SK-N-SH treated with all-trans-retinoic acid at 6 μM for 48 hours (cell line): Measurements from ENCODE around the gene IL1R2.

Experiments used
- ATAC-seq: fragments of 200-7000 bp; cut with Tn5 transposase; 3 replicates; pipeline ENCODE4 v1.9.1; 2020; ENCODE audit warnings: mild to moderate bottlenecking, moderate library complexity
- ARNTL ChIP-seq: fragments of 450-650 bp; formaldehyde crosslinking; IDR thresholded peaks from 2 replicates; pipeline ENCODE4 v1.5.0; 2020; ENCODE audit warnings: low read depth, mild to moderate bottlenecking, moderate library complexity, borderline replicate concordance
- BACH2 ChIP-seq: fragments of 250-450 bp; sonication (Bioruptor Pico); IDR thresholded peaks from 2 replicates; pipeline ENCODE4 v1.9.0; 2021; ENCODE audit warnings: mild to moderate bottlenecking, borderline replicate concordance
- CSDC2 ChIP-seq: fragments of 250-450 bp; sonication (Bioruptor Pico); IDR thresholded peaks from 2 replicates; pipeline ENCODE4 v1.5.0; 2020; ENCODE audit warnings: mild to moderate bottlenecking, moderate library complexity
- ESRRG ChIP-seq: fragments of 250-450 bp; sonication (Bioruptor Pico); IDR thresholded peaks from 2 replicates; pipeline ENCODE4 v1.6.1; 2021; ENCODE audit warnings: mild to moderate bottlenecking
- ISL1 ChIP-seq: fragments of 250-450 bp; sonication (Bioruptor Pico); IDR thresholded peaks from 2 replicates; pipeline ENCODE4 v2.1.2; 2022; ENCODE audit warnings: mild to moderate bottlenecking, moderate library complexity
- OSR1 ChIP-seq: fragments of 250-450 bp; sonication (Bioruptor Pico); IDR thresholded peaks from 2 replicates; pipeline ENCODE4 v1.8.0; 2022; ENCODE audit warnings: moderate library complexity, mild to moderate bottlenecking, inconsistent platforms
- PPARA ChIP-seq: fragments of 250-450 bp; sonication (Bioruptor Pico); IDR thresholded peaks from 2 replicates; pipeline ENCODE4 v1.5.0; 2020; ENCODE audit warnings: mild to moderate bottlenecking, borderline replicate concordance
- RARB ChIP-seq: fragments of 250-450 bp; sonication (Bioruptor Pico); IDR thresholded peaks from 2 replicates; pipeline ENCODE4 v1.8.0; 2021; ENCODE audit warnings: mild to moderate bottlenecking, moderate library complexity
- SNAI2 ChIP-seq: fragments of 250-450 bp; sonication (Bioruptor Pico); IDR thresholded peaks from 2 replicates; pipeline ENCODE4 v1.5.0; 2020; ENCODE audit warnings: mild to moderate bottlenecking, moderate library complexity
- TCF4 ChIP-seq: fragments of 250-450 bp; sonication (Bioruptor Pico); IDR thresholded peaks from 2 replicates; pipeline ENCODE4 v1.8.0; 2021; ENCODE audit warnings: mild to moderate bottlenecking, moderate library complexity, borderline replicate concordance
- TOX ChIP-seq: fragments of 250-450 bp; sonication (Bioruptor Pico); IDR thresholded peaks from 2 replicates; pipeline ENCODE4 v1.8.0; 2021; ENCODE audit warnings: mild to moderate bottlenecking, moderate library complexity, borderline replicate concordance
- ZC3H10 ChIP-seq: fragments of 250-450 bp; sonication (Bioruptor Pico); IDR thresholded peaks from 2 replicates; pipeline ENCODE4 v1.5.1; 2021; ENCODE audit warnings: mild to moderate bottlenecking, moderate library complexity
- ZFP3 ChIP-seq: fragments of 250-450 bp; sonication (Bioruptor Pico); IDR thresholded peaks from 2 replicates; pipeline ENCODE4 v1.5.0; 2020; ENCODE audit warnings: mild to moderate bottlenecking, moderate library complexity
- ZFP30 ChIP-seq: fragments of 450-650 bp; formaldehyde crosslinking; IDR thresholded peaks from 2 replicates; pipeline ENCODE4 v1.5.0; 2022; ENCODE audit warnings: mild to moderate bottlenecking, moderate library complexity
- ZNF565 ChIP-seq: fragments of 450-650 bp; formaldehyde crosslinking; conservative IDR thresholded peaks from 2 replicates; pipeline ENCODE4 v1.5.0; 2020; ENCODE audit warnings: low read depth, mild to moderate bottlenecking, moderate library complexity
- ZNF70 ChIP-seq: fragments of 450-650 bp; formaldehyde crosslinking; IDR thresholded peaks from 2 replicates; pipeline ENCODE4 v1.5.0; 2020; ENCODE audit warnings: mild to moderate bottlenecking, moderate library complexity
- ZNF8 ChIP-seq: fragments of 450-650 bp; formaldehyde crosslinking; IDR thresholded peaks from 2 replicates; pipeline ENCODE4 v1.5.0; 2020; ENCODE audit warnings: mild to moderate bottlenecking, moderate library complexity
- TF ChIP-seq, protein P1 (sequence below): fragments of 250-450 bp; sonication (Bioruptor Pico); IDR thresholded peaks from 2 replicates; pipeline ENCODE4 v1.5.1; 2021; ENCODE audit warnings: mild to moderate bottlenecking, moderate library complexity
- TF ChIP-seq, protein P2 (sequence below): fragments of 250-450 bp; sonication (Bioruptor Pico); IDR thresholded peaks from 2 replicates; pipeline ENCODE4 v1.8.0; 2021; ENCODE audit warnings: low read depth, mild to moderate bottlenecking, moderate library complexity, borderline replicate concordance
- TF ChIP-seq, protein P3 (sequence below): fragments of 250-450 bp; sonication (Bioruptor Pico); IDR thresholded peaks from 2 replicates; pipeline ENCODE4 v1.5.1; 2020; ENCODE audit warnings: low read depth, mild to moderate bottlenecking, moderate library complexity
- TF ChIP-seq, protein P4 (sequence below): fragments of 250-450 bp; sonication (Bioruptor Pico); IDR thresholded peaks from 2 replicates; pipeline ENCODE4 v1.8.0; 2020; ENCODE audit warnings: mild to moderate bottlenecking, moderate library complexity, borderline replicate concordance

The IL1R2 gene

DNA sequence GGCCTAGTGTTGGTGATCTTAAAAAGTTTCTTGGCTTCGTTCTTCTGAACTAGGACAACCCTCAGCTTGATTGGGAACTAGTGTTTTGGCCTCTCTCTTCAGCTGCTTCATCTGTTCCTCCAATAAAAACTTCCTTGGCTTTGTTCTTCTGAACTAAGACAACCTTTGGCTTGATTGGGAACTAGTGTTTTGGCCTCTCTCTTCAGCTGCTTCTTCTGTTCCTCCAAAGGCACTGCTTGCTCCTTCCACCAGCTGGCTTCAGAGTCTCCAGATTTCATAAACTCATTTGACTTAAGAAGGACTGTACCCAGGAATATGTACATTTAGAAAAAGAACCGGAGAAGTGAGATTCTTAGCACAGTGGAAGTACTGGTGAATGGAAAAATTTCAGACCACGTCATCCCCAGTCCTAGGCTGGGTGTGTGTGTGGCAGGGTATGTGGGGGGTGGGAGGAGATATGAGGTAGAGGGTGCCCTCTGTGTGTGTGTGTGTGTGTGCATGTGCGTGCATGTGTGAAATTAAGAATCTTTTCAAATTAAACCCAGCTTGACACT, 20.4 kb downstream of the IL1R2 start:
- no peak for ATAC-seq
- TF ChIP-seq, protein P1, sequence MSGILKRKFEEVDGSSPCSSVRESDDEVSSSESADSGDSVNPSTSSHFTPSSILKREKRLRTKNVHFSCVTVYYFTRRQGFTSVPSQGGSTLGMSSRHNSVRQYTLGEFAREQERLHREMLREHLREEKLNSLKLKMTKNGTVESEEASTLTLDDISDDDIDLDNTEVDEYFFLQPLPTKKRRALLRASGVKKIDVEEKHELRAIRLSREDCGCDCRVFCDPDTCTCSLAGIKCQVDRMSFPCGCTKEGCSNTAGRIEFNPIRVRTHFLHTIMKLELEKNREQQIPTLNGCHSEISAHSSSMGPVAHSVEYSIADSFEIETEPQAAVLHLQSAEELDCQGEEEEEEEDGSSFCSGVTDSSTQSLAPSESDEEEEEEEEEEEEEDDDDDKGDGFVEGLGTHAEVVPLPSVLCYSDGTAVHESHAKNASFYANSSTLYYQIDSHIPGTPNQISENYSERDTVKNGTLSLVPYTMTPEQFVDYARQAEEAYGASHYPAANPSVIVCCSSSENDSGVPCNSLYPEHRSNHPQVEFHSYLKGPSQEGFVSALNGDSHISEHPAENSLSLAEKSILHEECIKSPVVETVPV: no peak
- TF ChIP-seq ZFP30 (CRISPR knock-in tag) (no peak), TOX (CRISPR knock-in tag) (no peak), PPARA (CRISPR knock-in tag) (no peak), RARB (CRISPR knock-in tag) (no peak), ZNF8 (no peak), ESRRG (CRISPR knock-in tag) (no peak), ZFP3 (no peak), ZNF565 (CRISPR knock-in tag) (no peak), ARNTL (CRISPR knock-in tag) (no peak), CSDC2 (no peak), ZNF70 (no peak)
- TF ChIP-seq, protein P2, sequence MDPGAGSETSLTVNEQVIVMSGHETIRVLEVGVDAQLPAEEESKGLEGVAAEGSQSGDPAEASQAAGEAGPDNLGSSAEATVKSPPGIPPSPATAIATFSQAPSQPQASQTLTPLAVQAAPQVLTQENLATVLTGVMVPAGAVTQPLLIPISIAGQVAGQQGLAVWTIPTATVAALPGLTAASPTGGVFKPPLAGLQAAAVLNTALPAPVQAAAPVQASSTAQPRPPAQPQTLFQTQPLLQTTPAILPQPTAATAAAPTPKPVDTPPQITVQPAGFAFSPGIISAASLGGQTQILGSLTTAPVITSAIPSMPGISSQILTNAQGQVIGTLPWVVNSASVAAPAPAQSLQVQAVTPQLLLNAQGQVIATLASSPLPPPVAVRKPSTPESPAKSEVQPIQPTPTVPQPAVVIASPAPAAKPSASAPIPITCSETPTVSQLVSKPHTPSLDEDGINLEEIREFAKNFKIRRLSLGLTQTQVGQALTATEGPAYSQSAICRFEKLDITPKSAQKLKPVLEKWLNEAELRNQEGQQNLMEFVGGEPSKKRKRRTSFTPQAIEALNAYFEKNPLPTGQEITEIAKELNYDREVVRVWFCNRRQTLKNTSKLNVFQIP (CRISPR knock-in tag): no peak
- TF ChIP-seq, protein P3, sequence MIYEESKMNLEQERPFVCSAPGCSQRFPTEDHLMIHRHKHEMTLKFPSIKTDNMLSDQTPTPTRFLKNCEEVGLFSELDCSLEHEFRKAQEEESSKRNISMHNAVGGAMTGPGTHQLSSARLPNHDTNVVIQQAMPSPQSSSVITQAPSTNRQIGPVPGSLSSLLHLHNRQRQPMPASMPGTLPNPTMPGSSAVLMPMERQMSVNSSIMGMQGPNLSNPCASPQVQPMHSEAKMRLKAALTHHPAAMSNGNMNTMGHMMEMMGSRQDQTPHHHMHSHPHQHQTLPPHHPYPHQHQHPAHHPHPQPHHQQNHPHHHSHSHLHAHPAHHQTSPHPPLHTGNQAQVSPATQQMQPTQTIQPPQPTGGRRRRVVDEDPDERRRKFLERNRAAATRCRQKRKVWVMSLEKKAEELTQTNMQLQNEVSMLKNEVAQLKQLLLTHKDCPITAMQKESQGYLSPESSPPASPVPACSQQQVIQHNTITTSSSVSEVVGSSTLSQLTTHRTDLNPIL: no peak

DNA sequence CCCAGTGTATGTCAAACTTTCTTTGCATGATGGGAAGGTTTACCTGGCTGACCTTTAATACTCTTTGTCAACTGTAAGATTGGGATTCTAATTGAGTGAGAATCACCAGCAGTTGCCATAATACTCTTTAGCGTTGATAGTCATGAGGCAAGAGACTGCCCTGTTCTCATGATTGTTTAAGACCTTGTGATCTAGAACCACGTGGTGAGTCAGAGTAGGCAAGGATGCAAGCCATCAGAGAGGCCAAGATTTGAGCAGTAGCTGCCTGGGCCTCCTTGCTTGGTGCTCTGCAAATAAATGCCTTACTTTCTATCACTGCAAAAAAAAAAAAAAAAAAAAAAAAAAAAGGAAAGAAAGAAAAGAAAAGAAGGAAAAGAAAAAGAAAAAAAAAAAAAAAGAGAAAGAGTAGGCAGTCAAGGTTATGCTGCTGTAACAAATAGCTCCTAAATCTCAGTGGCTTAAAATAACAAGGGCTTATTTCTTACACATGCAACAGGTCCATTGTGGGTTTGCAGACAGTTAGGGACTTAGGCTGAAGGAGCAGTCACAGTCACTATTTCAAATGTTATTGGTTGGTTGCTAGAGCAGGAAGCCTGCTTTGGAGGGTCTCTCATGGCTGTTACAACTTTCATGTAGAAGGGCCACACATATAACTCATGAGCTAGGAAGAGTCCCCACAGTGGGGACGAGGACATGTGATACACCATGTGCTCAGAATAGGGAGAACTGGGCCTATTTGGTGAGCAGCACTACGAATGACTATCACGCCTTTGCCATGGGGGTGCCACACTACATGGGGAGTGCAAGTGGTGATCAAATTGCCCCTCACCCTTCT, 21.7 kb downstream of the IL1R2 start:
- TF ChIP-seq ZC3H10: no peak
- no peak for TF ChIP-seq TCF4 (CRISPR knock-in tag)
- TF ChIP-seq RARB (CRISPR knock-in tag): no peak
- TF ChIP-seq ZFP3: no peak
- TF ChIP-seq CSDC2: no peak
- TF ChIP-seq ESRRG (CRISPR knock-in tag): no peak
- TF ChIP-seq TOX (CRISPR knock-in tag): no peak
- TF ChIP-seq ZFP30 (CRISPR knock-in tag): no peak
- no peak for TF ChIP-seq OSR1 (CRISPR knock-in tag)
- TF ChIP-seq, protein P4, sequence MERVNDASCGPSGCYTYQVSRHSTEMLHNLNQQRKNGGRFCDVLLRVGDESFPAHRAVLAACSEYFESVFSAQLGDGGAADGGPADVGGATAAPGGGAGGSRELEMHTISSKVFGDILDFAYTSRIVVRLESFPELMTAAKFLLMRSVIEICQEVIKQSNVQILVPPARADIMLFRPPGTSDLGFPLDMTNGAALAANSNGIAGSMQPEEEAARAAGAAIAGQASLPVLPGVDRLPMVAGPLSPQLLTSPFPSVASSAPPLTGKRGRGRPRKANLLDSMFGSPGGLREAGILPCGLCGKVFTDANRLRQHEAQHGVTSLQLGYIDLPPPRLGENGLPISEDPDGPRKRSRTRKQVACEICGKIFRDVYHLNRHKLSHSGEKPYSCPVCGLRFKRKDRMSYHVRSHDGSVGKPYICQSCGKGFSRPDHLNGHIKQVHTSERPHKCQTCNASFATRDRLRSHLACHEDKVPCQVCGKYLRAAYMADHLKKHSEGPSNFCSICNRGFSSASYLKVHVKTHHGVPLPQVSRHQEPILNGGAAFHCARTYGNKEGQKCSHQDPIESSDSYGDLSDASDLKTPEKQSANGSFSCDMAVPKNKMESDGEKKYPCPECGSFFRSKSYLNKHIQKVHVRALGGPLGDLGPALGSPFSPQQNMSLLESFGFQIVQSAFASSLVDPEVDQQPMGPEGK (CRISPR knock-in tag): no peak

DNA sequence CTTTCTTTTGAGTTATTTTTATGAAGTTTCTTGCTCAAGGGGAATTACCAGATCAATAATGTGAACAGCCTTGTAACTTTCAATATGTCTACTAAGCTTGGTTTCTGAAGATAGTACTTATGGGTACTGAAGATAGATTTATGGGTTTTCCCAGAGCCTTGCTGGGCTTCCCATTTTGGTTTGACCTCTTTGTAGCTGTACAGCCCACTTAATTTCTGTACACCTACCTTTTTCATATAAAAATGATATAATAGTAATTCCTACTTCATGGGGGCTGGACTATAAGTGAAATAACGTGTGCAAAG, 22.2 kb downstream of the IL1R2 start:
- TF ChIP-seq, protein P2 (CRISPR knock-in tag): no peak
- no peak for TF ChIP-seq ZFP30 (CRISPR knock-in tag)
- no peak for ATAC-seq

More for the DNA sequence above, 21.7 kb downstream of the IL1R2 start:
- ATAC-seq: no peak

DNA sequence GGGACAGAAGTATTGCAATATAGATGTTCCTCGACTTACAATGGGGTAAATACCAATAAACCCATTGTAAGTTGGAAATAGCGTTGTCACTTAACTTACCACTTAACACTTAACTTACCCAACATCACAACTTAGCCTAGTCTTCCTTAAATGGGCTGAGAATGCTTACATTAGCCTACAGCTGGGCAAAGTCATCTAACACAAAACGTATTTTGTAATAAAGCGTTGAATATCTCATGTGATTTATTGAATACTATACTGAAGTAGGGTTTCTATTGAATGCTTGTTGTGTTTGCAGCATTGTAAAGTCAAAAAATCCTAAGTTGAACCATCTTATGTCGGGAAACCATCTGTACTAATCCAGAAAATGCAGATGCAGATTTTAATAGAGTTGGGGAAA, 23.6 kb downstream of the IL1R2 start:
- TF ChIP-seq, protein P3: no peak
- TF ChIP-seq ZFP3 (no peak), ZNF565 (CRISPR knock-in tag) (no peak), SNAI2 (CRISPR knock-in tag) (no peak), ARNTL (CRISPR knock-in tag) (no peak), TOX (CRISPR knock-in tag) (no peak), OSR1 (CRISPR knock-in tag) (no peak), ZC3H10 (no peak), ISL1 (CRISPR knock-in tag) (no peak), ESRRG (CRISPR knock-in tag) (no peak), ZNF70 (no peak), BACH2 (no peak), CSDC2 (no peak), PPARA (CRISPR knock-in tag) (no peak), RARB (CRISPR knock-in tag) (no peak)
- TF ChIP-seq, protein P1: no peak
- TF ChIP-seq, all 23 proteins: peak for 0
- ATAC-seq: no peak
